Subcutaneous adipose tissue (tissue), 4 donors: ENCODE measurements around the gene C22orf39. TPM values are rescaled to one million over a fixed set of nuclear protein-coding genes. Genes with fewer than 3 reads are reported as not detected.

ENCODE experiments used
- total RNA-seq, 4 donors: library from RNA; depleted of rRNA; stranded (reverse); fragments of >200 nt; gene quantifications; one replicate each; pipeline ENCODE4 v1.1.0, GENCODE V29; 2016
- TF ChIP-seq, protein P1 (sequence below): fragments of 450-650 bp; IDR thresholded peaks from one replicate; pipeline ENCODE4 v1.5.1; 2016; ENCODE audit warnings: low read depth, mild to moderate bottlenecking, control low read depth, antibody characterized with exemption, moderate library complexity

Gene C22orf39
- total RNA-seq, 4 donors from 2014 or later = 45.4 to 81.8 (median 62.3) TPM

- TF ChIP-seq, protein P1, sequence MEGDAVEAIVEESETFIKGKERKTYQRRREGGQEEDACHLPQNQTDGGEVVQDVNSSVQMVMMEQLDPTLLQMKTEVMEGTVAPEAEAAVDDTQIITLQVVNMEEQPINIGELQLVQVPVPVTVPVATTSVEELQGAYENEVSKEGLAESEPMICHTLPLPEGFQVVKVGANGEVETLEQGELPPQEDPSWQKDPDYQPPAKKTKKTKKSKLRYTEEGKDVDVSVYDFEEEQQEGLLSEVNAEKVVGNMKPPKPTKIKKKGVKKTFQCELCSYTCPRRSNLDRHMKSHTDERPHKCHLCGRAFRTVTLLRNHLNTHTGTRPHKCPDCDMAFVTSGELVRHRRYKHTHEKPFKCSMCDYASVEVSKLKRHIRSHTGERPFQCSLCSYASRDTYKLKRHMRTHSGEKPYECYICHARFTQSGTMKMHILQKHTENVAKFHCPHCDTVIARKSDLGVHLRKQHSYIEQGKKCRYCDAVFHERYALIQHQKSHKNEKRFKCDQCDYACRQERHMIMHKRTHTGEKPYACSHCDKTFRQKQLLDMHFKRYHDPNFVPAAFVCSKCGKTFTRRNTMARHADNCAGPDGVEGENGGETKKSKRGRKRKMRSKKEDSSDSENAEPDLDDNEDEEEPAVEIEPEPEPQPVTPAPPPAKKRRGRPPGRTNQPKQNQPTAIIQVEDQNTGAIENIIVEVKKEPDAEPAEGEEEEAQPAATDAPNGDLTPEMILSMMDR = no peak
These were observed 33.3 kb upstream of the C22orf39 start for GRCh38 chr22:19480789-19481188.

GRCh38 chr22:19480173-19480568 is 32.7 kb upstream of the C22orf39 start:
- TF ChIP-seq, protein P1 = no peak

- TF ChIP-seq, protein P1 = no peak
These were observed 32.1 kb upstream of the C22orf39 start, which contains the start of gene CDC45 for GRCh38 chr22:19479355-19480172. Gene CDC45, plus strand, starts transcription at chr22:19479920. Its CDS starts 49 bp downstream, at chr22:19479969.

- TF ChIP-seq, protein P1 = no peak
These were observed 31.4 kb upstream of the C22orf39 start, which contains the start of gene UFD1 for GRCh38 chr22:19478901-19479354. Gene UFD1, minus strand, starts transcription at chr22:19479193. Its CDS starts 108 bp downstream, at chr22:19479085.

GRCh38 chr22:19478045-19478900 is 30.8 kb upstream of the C22orf39 start:
- TF ChIP-seq, protein P1 = no peak

DNA sequence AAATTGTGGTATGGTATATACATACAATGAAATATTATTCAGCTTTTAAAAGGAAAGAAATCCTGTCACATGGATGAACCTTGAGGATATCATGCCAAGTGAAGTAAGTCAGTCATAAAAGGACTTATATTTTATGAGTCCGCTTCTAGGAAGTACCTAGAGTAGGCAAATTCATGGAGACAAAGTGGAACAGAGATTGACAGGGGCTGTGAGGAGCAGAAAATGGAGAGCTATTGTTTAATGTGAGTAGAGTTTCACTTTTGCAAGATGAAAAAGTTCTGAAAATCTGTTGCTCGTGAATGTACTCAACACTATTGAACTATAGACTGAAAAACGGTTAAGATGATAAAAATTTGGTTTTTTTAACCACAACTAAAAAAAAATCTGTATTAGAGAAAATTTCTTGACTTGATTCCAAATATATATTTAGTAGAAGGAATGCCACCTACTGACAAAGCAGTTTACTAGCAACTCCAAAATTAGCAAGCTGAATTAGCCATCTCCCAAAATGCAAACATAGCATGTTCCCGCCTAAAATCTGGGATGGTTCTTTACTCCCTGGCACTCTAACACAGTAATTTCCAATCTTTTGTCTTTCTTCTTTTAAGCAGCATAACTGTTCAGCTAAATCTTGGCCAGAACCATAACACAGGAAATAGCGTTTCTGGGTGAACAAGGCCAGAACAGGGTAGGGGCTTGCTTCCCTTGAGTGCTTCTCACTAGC is 30.0 kb upstream of the C22orf39 start:
- TF ChIP-seq, protein P1 = no peak
